Measurements from ENCODE around the gene ARF6. TPM values are rescaled to one million over a fixed set of nuclear protein-coding genes. Genes with fewer than 3 reads are reported as not detected.

The ARF6 gene
- total and polyA plus RNA-seq, 5 experiments from 2014 or later, result 74.6 to 100 (median 83.9) TPM

DNA sequence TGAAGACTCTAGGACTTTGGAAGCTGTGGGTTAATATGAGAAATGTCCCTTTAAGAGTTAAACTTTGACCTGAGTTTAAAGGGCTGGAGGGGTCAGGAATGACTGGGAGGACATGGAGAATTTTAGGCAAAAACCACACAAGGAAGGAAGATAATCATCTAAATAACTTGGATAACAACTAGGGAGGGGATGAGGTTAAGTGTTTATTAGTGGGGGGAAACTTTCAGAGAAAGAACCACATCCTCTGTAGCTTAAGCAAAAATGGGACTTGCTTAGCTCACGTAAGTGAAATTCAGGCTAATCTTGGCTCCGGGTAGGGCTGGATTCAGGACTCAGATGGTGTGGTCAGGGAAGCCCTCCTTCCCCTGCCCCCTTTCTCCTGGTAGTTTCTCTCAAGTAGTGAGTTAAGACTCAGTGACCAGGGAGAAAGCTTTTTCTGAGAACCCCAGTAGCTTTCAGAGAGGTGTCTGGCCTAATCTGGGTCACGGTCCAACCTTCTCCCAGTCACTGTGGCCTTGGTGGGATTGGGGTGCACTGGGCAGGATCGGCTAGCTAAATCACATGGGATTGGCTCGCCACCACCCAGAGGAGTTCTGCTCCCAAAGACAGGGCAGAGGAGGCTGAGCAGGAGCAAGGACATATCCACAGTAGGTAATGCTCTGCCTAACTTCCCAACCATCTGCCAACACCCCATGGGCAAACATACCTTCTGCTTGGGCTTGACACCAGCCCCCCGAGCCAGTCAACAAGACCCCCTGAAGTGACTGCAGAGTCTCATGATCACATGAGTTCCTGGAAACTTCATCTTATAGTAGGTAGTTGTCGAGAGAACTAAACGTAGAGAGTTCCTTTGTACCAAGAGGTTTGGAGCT, 52.8 kb downstream of the ARF6 start:
- peak in 3 of 10 donors; percentile 25 to 40 (median 29) for DNase-seq

More for the DNA sequence above, 52.8 kb downstream of the ARF6 start:
- POLR2A ChIA-PET, result interaction anchor here (0.5 to 3.4 kb wide), 23 partner anchors 9 to 855 kb away, joined by 3 to 45 read pairs (median 5); partner anchors contain the start of gene ARF6
- peaks cover 0 to 15% (median 3%) of the 10 kb centered on the region in 9 donors for H3K9me3 Mint-ChIP-seq
- ATAC-seq, result peak; percentile 54 to 71
- no peaks in the 10 kb centered on the region for H3K27me3 Mint-ChIP-seq
- H3K4me3 Mint-ChIP-seq, result peak overlapping the region; percentile 10 to 82 (median 70)
- H3K4me1 Mint-ChIP-seq, result peaks cover 40 to 77% (median 69%) of the 10 kb centered on the region in 4 donors
- H3K27ac Mint-ChIP-seq, result peak overlapping the region; percentile 87 to 99 (median 92)
- H3K36me3 Mint-ChIP-seq, result peaks cover 0 to 9% (median 0%) of the 10 kb centered on the region in 3 donors

Other genes with a start within 250 kb of the ARF6 start
- 1 to 10 TPM; 1.9 to 2.0 TPM for gene POLE2, start 204.9 kb upstream of the ARF6 start, total RNA-seq
- gene POLE2, start 204.9 kb upstream of the ARF6 start, polyA plus RNA-seq, result 1 to 10 TPM; 1.3 to 3.2 (median 1.6) TPM
- gene KLHDC1, start 200.0 kb upstream of the ARF6 start, total RNA-seq, result 10 to 100 TPM; 18.2 to 19.3 TPM
- 1 to 10 TPM; 2.6 to 9.0 (median 3.2) TPM for gene KLHDC1, start 200.0 kb upstream of the ARF6 start, polyA plus RNA-seq
- gene KLHDC2, start 124.9 kb upstream of the ARF6 start, total RNA-seq, result 10 to 100 TPM; 93.3 to 96.6 TPM
- 10 to 100 TPM; 72.5 to 77.4 (median 75.5) TPM for gene KLHDC2, start 124.9 kb upstream of the ARF6 start, polyA plus RNA-seq
- 100 to 1,000 TPM; 121 to 122 TPM for gene NEMF, start 40.3 kb upstream of the ARF6 start, total RNA-seq
- 10 to 100 TPM; 39.6 to 46.1 (median 43.5) TPM for gene NEMF, start 40.3 kb upstream of the ARF6 start, polyA plus RNA-seq
- 10 to 100 TPM; 22.3 to 26.0 TPM for gene VCPKMT, start 223.5 kb downstream of the ARF6 start, total RNA-seq
- 10 to 100 TPM in 1 of 3 donors, 1 to 10 TPM in 2; 8.8 to 10.4 (median 9.5) TPM for gene VCPKMT, start 223.5 kb downstream of the ARF6 start, polyA plus RNA-seq

Data from naive thymus-derived CD8-positive, alpha-beta T cell (primary cell).